GM23338 (cell line): ENCODE measurements around the gene PLS1.

Experiments
- CREB1 ChIP-seq: fragments of 250-450 bp; sonication (Bioruptor Pico); IDR thresholded peaks from 2 replicates; pipeline ENCODE4 v1.5.0; 2020; ENCODE audit warnings: low read depth, mild to moderate bottlenecking, moderate library complexity
- CTCF ChIP-seq, 2 experiments: fragments of 200-600 bp in 1 of 2; sonication (generic) in 1 of 2; conservative IDR thresholded peaks; 2 replicates each; pipeline versions ENCODE4 v1.5.1 to v1.6.1; 2016 to 2017; ENCODE audit warnings: antibody characterized with exemption in 2 of 2, low read depth in 2 of 2, mild to moderate bottlenecking in 2 of 2, moderate library complexity in 1 of 2
- ETS1 ChIP-seq: IDR thresholded peaks from 2 replicates; pipeline ENCODE4 v1.6.1; 2016; ENCODE audit warnings: antibody characterized with exemption
- EZH2 ChIP-seq: fragments of 200-600 bp; sonication (generic); IDR thresholded peaks from one replicate; pipeline ENCODE4 v1.8.0; 2017; ENCODE audit warnings: antibody characterized with exemption, mild to moderate bottlenecking, low read depth; ENCODE audit not compliant: unreplicated experiment
- EZH2phosphoT487 ChIP-seq: fragments of 200-600 bp; sonication (generic); IDR thresholded peaks from one replicate; pipeline ENCODE4 v1.8.1; 2018; ENCODE audit warnings: antibody characterized with exemption; ENCODE audit not compliant: unreplicated experiment
- JUNB ChIP-seq: IDR thresholded peaks from one replicate; pipeline ENCODE4 v1.6.1; 2016; ENCODE audit warnings: antibody characterized with exemption; ENCODE audit not compliant: unreplicated experiment
- NANOG ChIP-seq: IDR thresholded peaks from 2 replicates; pipeline ENCODE4 v1.6.1; 2016; ENCODE audit warnings: antibody characterized with exemption, borderline replicate concordance
- POLR2AphosphoS5 ChIP-seq: IDR thresholded peaks from 2 replicates; pipeline ENCODE4 v1.6.1; 2016; ENCODE audit warnings: antibody characterized with exemption, low read depth
- REST ChIP-seq: IDR thresholded peaks from one replicate; pipeline ENCODE4 v1.6.1; 2018; ENCODE audit warnings: antibody characterized with exemption; ENCODE audit not compliant: unreplicated experiment
- STAT1 ChIP-seq: IDR thresholded peaks from one replicate; pipeline ENCODE4 v1.6.1; 2016; ENCODE audit warnings: antibody characterized with exemption; ENCODE audit not compliant: unreplicated experiment
- ZNF114 ChIP-seq: fragments of 250-450 bp; sonication (Bioruptor Pico); IDR thresholded peaks from 2 replicates; pipeline ENCODE4 v1.5.0; 2020; ENCODE audit warnings: mild to moderate bottlenecking, moderate library complexity

- no peak for TF ChIP-seq POLR2AphosphoS5
- no peak for TF ChIP-seq CTCF (conservative IDR thresholded peaks at IDR 0.05; ENCODE audit: low read depth in 2 of 2)
- no peak for TF ChIP-seq EZH2
- TF ChIP-seq EZH2phosphoT487 = no peak
- no peak for TF ChIP-seq REST
- TF ChIP-seq ZNF114 (CRISPR knock-in tag) = no peak
- no peak for TF ChIP-seq NANOG
- TF ChIP-seq STAT1 = no peak
- TF ChIP-seq JUNB = no peak
- TF ChIP-seq CREB1 (CRISPR knock-in tag) = no peak
- no peak for TF ChIP-seq ETS1
Measured at GRCh38 chr3:142618917-142619461, 22.8 kb downstream of the PLS1 start.
